ENCODE measurements around the gene SHKBP1.

GRCh38 chr19:40620161-40620485 is 43.5 kb downstream of the SHKBP1 start:
- TF ChIP-seq CTCF (IDR thresholded peaks at IDR 0.05) (no peak), POLR2A (IDR thresholded peaks at IDR 0.05) (no peak), POLR2AphosphoS5 (IDR thresholded peaks at IDR 0.05) (no peak), EP300 (IDR thresholded peaks at IDR 0.05) (no peak)
